ENCODE measurements around the gene MBOAT1. TPM values are rescaled to one million over a fixed set of nuclear protein-coding genes. Genes with fewer than 3 reads are reported as not detected.

The MBOAT1 gene
- total and polyA plus RNA-seq, 11 donors, result 2.1 to 14.4 (median 3.3) TPM

GRCh38 chr6:20112841-20113240 is 99.4 kb downstream of the MBOAT1 start:
- H3K9me3 ChIP-seq, result no peaks in the 10 kb centered on the region
- no peak for DNase-seq
- H3K4me3 ChIP-seq, result no peak overlapping the region
- 88 to 93% (median 90%) methylated on average over 5 of the region's 5 CpGs for WGBS, 4 donors
- no peaks in the 10 kb centered on the region for H3K27me3 ChIP-seq
- H3K4me1 ChIP-seq, result peaks cover 0 to 13% (median 0%) of the 10 kb centered on the region in 12 donors
- intact Hi-C loops (cut with DNase I), result no loop called here
- no peak overlapping the region for H3K27ac ChIP-seq
- no peak for TF ChIP-seq POLR2A (IDR thresholded peaks at IDR 0.05)
- TF ChIP-seq, protein P1, sequence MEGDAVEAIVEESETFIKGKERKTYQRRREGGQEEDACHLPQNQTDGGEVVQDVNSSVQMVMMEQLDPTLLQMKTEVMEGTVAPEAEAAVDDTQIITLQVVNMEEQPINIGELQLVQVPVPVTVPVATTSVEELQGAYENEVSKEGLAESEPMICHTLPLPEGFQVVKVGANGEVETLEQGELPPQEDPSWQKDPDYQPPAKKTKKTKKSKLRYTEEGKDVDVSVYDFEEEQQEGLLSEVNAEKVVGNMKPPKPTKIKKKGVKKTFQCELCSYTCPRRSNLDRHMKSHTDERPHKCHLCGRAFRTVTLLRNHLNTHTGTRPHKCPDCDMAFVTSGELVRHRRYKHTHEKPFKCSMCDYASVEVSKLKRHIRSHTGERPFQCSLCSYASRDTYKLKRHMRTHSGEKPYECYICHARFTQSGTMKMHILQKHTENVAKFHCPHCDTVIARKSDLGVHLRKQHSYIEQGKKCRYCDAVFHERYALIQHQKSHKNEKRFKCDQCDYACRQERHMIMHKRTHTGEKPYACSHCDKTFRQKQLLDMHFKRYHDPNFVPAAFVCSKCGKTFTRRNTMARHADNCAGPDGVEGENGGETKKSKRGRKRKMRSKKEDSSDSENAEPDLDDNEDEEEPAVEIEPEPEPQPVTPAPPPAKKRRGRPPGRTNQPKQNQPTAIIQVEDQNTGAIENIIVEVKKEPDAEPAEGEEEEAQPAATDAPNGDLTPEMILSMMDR (IDR thresholded peaks at IDR 0.05), result no peak
- ATAC-seq, result no peak
- peaks cover 0 to 78% (median 48%) of the 10 kb centered on the region in 9 donors for H3K36me3 ChIP-seq

DNA sequence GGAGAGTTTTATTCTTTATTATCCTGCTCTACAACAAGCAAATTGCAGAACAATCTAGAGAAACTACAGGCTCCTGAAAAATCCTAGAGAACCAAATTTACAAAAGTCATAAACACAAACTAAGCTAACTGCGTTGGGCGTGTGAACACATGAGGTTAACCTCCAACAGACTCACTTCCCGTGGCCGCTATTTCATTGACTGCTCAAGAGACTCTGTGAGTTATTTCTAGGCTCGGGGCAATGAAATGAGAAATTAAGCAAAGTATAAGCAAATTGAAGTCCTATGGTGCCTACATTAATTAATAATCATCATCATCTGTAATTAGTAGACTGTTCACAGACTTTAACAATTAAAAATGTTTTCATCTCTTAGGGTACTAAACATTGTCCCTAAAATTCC is 100.0 kb downstream of the MBOAT1 start:
- intact Hi-C loops (cut with DNase I), result no loop called here
- WGBS, 4 donors, result 89 to 93% (median 92%) methylated on average over 5 of the region's 5 CpGs
- no peak for DNase-seq
- Histone ChIP-seq H3K27me3 (no peaks in the 10 kb centered on the region), H3K36me3 (peaks cover 0 to 78% (median 49%) of the 10 kb centered on the region in 9 donors), H3K27ac (no peak overlapping the region), H3K4me3 (no peak overlapping the region), H3K4me1 (peaks cover 0 to 13% (median 0%) of the 10 kb centered on the region in 12 donors), H3K9me3 (no peaks in the 10 kb centered on the region)
- ATAC-seq, result no peak
- TF ChIP-seq, protein P1 (IDR thresholded peaks at IDR 0.05), result no peak
- TF ChIP-seq POLR2A (IDR thresholded peaks at IDR 0.05), result no peak

DNA sequence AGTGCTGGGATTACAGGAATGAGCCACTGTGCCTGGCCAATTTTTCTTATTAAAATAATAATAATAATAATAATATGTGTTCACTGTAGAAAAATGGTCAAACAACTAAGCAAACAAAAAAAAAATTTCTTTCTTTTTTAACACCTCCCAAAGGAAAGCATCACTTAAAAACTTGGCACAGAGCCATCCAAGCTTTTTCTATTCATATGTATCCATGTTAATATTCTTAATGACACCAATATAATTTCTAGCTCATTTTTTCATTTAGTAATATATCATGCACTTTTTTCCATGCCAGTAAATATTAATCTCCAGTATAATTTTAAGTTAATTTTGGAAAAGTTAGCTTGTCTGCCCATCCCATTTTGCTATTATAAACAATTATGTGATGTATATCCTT is 101.8 kb downstream of the MBOAT1 start:
- Histone ChIP-seq H3K9me3 (no peaks in the 10 kb centered on the region), H3K4me1 (peaks cover 0 to 6% (median 0%) of the 10 kb centered on the region in 12 donors), H3K36me3 (peaks cover 0 to 87% (median 53%) of the 10 kb centered on the region in 9 donors), H3K27me3 (no peaks in the 10 kb centered on the region), H3K27ac (no peak overlapping the region), H3K4me3 (no peak overlapping the region)
- TF ChIP-seq, protein P1 (IDR thresholded peaks at IDR 0.05), result no peak
- no peak for TF ChIP-seq POLR2A (IDR thresholded peaks at IDR 0.05)
- DNase-seq (no peak), ATAC-seq (no peak)
- intact Hi-C loops (cut with DNase I), result no loop called here

DNA sequence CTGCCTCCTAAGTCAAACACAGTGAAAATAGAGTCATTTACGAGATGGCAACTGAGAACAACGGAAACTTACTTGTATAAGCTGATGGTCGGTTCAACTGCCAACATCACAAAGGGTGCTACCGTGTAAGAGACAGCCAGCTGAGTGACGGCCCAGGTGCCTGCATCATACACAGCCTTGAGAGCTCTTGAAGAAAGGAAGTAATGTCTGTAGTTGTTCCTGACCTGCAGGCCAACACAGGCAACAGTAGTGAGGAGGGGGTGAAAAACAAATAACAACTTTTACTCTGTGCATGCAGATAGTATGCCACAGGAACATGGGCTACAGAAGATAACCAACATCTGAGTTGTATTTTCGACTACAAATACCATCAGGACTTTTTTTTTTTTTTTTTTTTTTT is 102.7 kb downstream of the MBOAT1 start:
- ATAC-seq (no peak), DNase-seq (no peak)
- WGBS, 4 donors, result 90 to 91% (median 90%) methylated on average over 6 of the region's 6 CpGs
- intact Hi-C loops (cut with DNase I), result no loop called here
- TF ChIP-seq POLR2A (IDR thresholded peaks at IDR 0.05), result no peak
- TF ChIP-seq, protein P1 (IDR thresholded peaks at IDR 0.05), result no peak
- Histone ChIP-seq H3K9me3 (no peaks in the 10 kb centered on the region), H3K36me3 (peaks cover 0 to 88% (median 51%) of the 10 kb centered on the region in 9 donors), H3K4me3 (no peak overlapping the region), H3K4me1 (no peaks in the 10 kb centered on the region), H3K27ac (no peak overlapping the region), H3K27me3 (no peaks in the 10 kb centered on the region)
